GM10248 (cell line): ENCODE results near the gene BMAL1.
A peak's percentile ranks its signal among the peaks of the same experiment; 100 is the strongest.

Experiments used
- CTCF ChIA-PET: fragments of 300-600 bp; sonication (Branson Sonifier 250); formaldehyde crosslinking; extraction: SDS; loops from one replicate; lab custom pipeline; 2021; ENCODE audit warnings: antibody characterized with exemption; lab: Yijun Ruan, JAX
- POLR2A ChIA-PET: fragments of 350-650 bp; sonication (Branson Sonifier 250); formaldehyde crosslinking; extraction: SDS; loops from one replicate; lab custom pipeline; 2020; ENCODE audit warnings: antibody characterized with exemption; lab: Yijun Ruan, JAX
- DNase-seq: peaks from one replicate; pipeline ENCODE4 v3.0.0; 2012; ENCODE audit errors: extremely low spot score
- CTCF ChIP-seq: IDR thresholded peaks from 2 replicates; pipeline ENCODE4 v1.5.1; 2012; ENCODE audit warnings: mild to moderate bottlenecking, low read depth; ENCODE audit errors: extremely low read depth, missing control alignments, control extremely low read depth

The BMAL1 gene

GRCh38 chr11:13338427-13339069 is 61.0 kb downstream of the BMAL1 start:
- DNase-seq: no peak
- ChIA-PET CTCF (interaction anchor here (0.8 to 2.0 kb wide), 6 partner anchors 10 to 855 kb away, joined by 3 to 5 read pairs (median 4); no protein-coding TSS in a partner anchor), POLR2A (no interaction called here)
- no peak for TF ChIP-seq CTCF

GRCh38 chr11:13339195-13340153 is 61.9 kb downstream of the BMAL1 start:
- ChIA-PET POLR2A (no interaction called here), CTCF (interaction anchor here (0.8 to 2.0 kb wide), 6 partner anchors 12 to 854 kb away, joined by 3 to 6 read pairs (median 4); no protein-coding TSS in a partner anchor)
- no peak for TF ChIP-seq CTCF
- no peak for DNase-seq

- CTCF ChIA-PET: interaction anchor here (0.9 kb wide), 1 partner anchor 85 kb away, joined by 3 read pairs; no protein-coding TSS in a partner anchor
- no peak for DNase-seq
- POLR2A ChIA-PET: no interaction called here
- TF ChIP-seq CTCF: no peak
Observed at GRCh38 chr11:13341026-13341425, 63.4 kb downstream of the BMAL1 start.

GRCh38 chr11:13343067-13343466 is 65.5 kb downstream of the BMAL1 start:
- no peak for TF ChIP-seq CTCF
- ChIA-PET POLR2A (no interaction called here), CTCF (interaction anchor here (0.7 to 4.9 kb wide), 28 partner anchors 9 to 380 kb away, joined by 3 to 66 read pairs (median 6); no protein-coding TSS in a partner anchor)
- DNase-seq: peak; percentile 45

- POLR2A ChIA-PET: no interaction called here
Observed at GRCh38 chr11:13343931-13344717, 66.5 kb downstream of the BMAL1 start.

More at GRCh38 chr11:13343931-13344717, 66.5 kb downstream of the BMAL1 start:
- TF ChIP-seq CTCF: peak; percentile 76
- DNase-seq: peak; percentile 76
- CTCF ChIA-PET: interaction anchor here (0.7 to 4.9 kb wide), 37 partner anchors 9 to 382 kb away, joined by 3 to 66 read pairs (median 5); no protein-coding TSS in a partner anchor
